Stomach (tissue), 9 donors: Measurements from ENCODE around the gene MRPL28. TPM values are rescaled to one million over a fixed set of nuclear protein-coding genes. Genes with fewer than 3 reads are reported as not detected.

ENCODE experiments used
- DNase-seq, 2 donors: peaks; one replicate each; pipeline versions ENCODE4 v3.0.0 to v3.0.0-alpha.2; 2013 to 2019
- H3K27ac ChIP-seq, 5 donors: fragments of 200-600 bp in 4 of 5; sonication (generic) in 4 of 5; one replicate each; pipeline ENCODE4 v1.5.1; 2013 to 2019; ENCODE audit warnings: mild to moderate bottlenecking in 1 of 5, moderate library complexity in 1 of 5
- H3K27me3 ChIP-seq, 3 donors: fragments of 200-600 bp; sonication (generic); one replicate each; pipeline ENCODE4 v1.5.1; 2017 to 2019; ENCODE audit warnings: mixed run types in 1 of 3
- H3K36me3 ChIP-seq, 4 donors: fragments of 200-600 bp; sonication (generic); 1 replicate in 3 of 4; 2 replicates in 1 of 4; pipeline ENCODE4 v1.5.1; 2016 to 2019
- H3K4me1 ChIP-seq, 4 donors: fragments of 200-600 bp; sonication (generic); one replicate each; pipeline ENCODE4 v1.5.1; 2016 to 2019
- H3K4me3 ChIP-seq, 4 donors: fragments of 200-600 bp; sonication (generic) in 3 of 4; one replicate each; pipeline ENCODE4 v1.5.1; 2016 to 2019; ENCODE audit warnings: mild to moderate bottlenecking in 1 of 4
- H3K9me3 ChIP-seq, 4 donors: fragments of 200-600 bp; sonication (generic); one replicate each; pipeline ENCODE4 v1.5.1; 2016 to 2019
- CTCF ChIP-seq, 7 experiments: fragments of 450-650 bp in 4 of 7; fragments of 200-600 bp in 3 of 7; sonication (generic) in 3 of 7; IDR thresholded peaks; one replicate each; pipeline ENCODE4 v1.5.1; 2016 to 2019; ENCODE audit warnings: antibody characterized with exemption in 7 of 7, control low read depth in 2 of 7, mild to moderate bottlenecking in 1 of 7
- EP300 ChIP-seq: sonication (generic); formaldehyde crosslinking; IDR thresholded peaks from one replicate; pipeline ENCODE4 v1.6.1; 2017; ENCODE audit warnings: antibody characterized with exemption
- POLR2A ChIP-seq, 4 donors: fragments of 450-650 bp; IDR thresholded peaks; one replicate each; pipeline ENCODE4 v1.6.1; 2016; ENCODE audit warnings: antibody characterized with exemption in 4 of 4, control low read depth in 2 of 4, mild to moderate bottlenecking in 1 of 4, moderate library complexity in 1 of 4
- POLR2AphosphoS5 ChIP-seq, 3 donors: sonication (generic); formaldehyde crosslinking; IDR thresholded peaks; one replicate each; pipeline ENCODE4 v1.6.1; 2016; ENCODE audit warnings: antibody characterized with exemption in 3 of 3
- WGBS, 5 donors: extraction: QIAGEN DNeasy Blood & Tissue Kit in 3 of 5; methylation state at CpG; one replicate each; pipeline versions ENCODE4 v1.1.5 to v1.1.7; 2013 to 2018; 5-methylcytosine and 5-hydroxymethylcytosine counted together
- intact Hi-C: fragments of 100-400 bp; cut with DNase I; formaldehyde crosslinking; loops from one replicate; pipeline ENCODE4 v1.15.1; 2023; ENCODE audit warnings: low total_unique reads
- polyA plus RNA-seq, 3 donors: library from polyadenylated mRNA; stranded (reverse); fragments of 200-250 nt; gene quantifications; one replicate each; pipeline ENCODE4 v1.2.3, GENCODE V29; 2013
- total RNA-seq, 5 donors: library from RNA; depleted of rRNA; stranded (reverse); fragments of >200 nt; gene quantifications; one replicate each; pipeline versions ENCODE4 v1.1.0 to v1.2.3, GENCODE V29; 2014 to 2016
- donor health status: healthy with polysubstance abuse.
- donor health status: Bipolar disorder and iron deficiency.
- donor health status: healthy.

Gene MRPL28
- total and polyA plus RNA-seq, 8 donors = 9.9 to 106 (median 56.6) TPM

- Histone ChIP-seq H3K4me3 (no peak overlapping the region), H3K9me3 (no peaks in the 10 kb centered on the region), H3K27ac (peak overlapping the region in 4 of 5 donors; percentile 72 to 90 (median 82)), H3K4me1 (peaks cover 24 to 61% (median 47%) of the 10 kb centered on the region in 4 donors), H3K36me3 (peaks cover 0 to 15% (median 8%) of the 10 kb centered on the region in 4 donors), H3K27me3 (no peaks in the 10 kb centered on the region)
- intact Hi-C loops = no loop called here
- no peak for DNase-seq
- WGBS, 5 donors = 75 to 81% (median 80%) methylated on average over 18 to 24 of the region's 24 CpGs
- TF ChIP-seq POLR2A (IDR thresholded peaks at IDR 0.05) (no peak), CTCF (IDR thresholded peaks at IDR 0.05) (no peak), POLR2AphosphoS5 (IDR thresholded peaks at IDR 0.05) (no peak), EP300 (no peak)
Measured at GRCh38 chr16:398561-399339, 28.4 kb upstream of the MRPL28 start.

- TF ChIP-seq CTCF (IDR thresholded peaks at IDR 0.05) = peak in 5 of 7 experiments; percentile 39 to 59 (median 50)
- TF ChIP-seq POLR2AphosphoS5 (IDR thresholded peaks at IDR 0.05) = no peak
- H3K4me3 ChIP-seq = peak overlapping the region; percentile 62 to 89 (median 76)
- 16 to 36% (median 28%) methylated on average over 11 to 29 of the region's 29 CpGs for WGBS, 5 donors
- H3K27me3 ChIP-seq = no peaks in the 10 kb centered on the region
- peaks cover 0 to 15% (median 8%) of the 10 kb centered on the region in 4 donors for H3K36me3 ChIP-seq
- peak; percentile 82 to 93 for DNase-seq
- peaks cover 24 to 54% (median 46%) of the 10 kb centered on the region in 4 donors for H3K4me1 ChIP-seq
- H3K27ac ChIP-seq = peak overlapping the region; percentile 49 to 90 (median 77)
- H3K9me3 ChIP-seq = no peaks in the 10 kb centered on the region
- intact Hi-C loops = no loop called here
Measured at GRCh38 chr16:397736-398332, 27.5 kb upstream of the MRPL28 start.

- DNase-seq = peak in 1 of 2 donors; percentile 69
- WGBS, 5 donors = 0 to 1% (median 0%) methylated on average over 15 to 73 of the region's 75 CpGs; no CpG with 5 or more reads in 1 of the 5 donors
- intact Hi-C loops = no loop called here
Measured at GRCh38 chr16:397135-397661, 26.9 kb upstream of the MRPL28 start, which contains the start of gene NME4. Gene NME4 (plus strand): TSS chr16:397199. CDS start chr16:397223, 24 bp downstream.

More at GRCh38 chr16:397135-397661, 26.9 kb upstream of the MRPL28 start, which contains the start of gene NME4:
- Histone ChIP-seq H3K4me1 (peaks cover 24 to 48% (median 39%) of the 10 kb centered on the region in 4 donors), H3K27ac (peak within 1 kb of the TSS; percentile 72 to 90 (median 83)), H3K36me3 (peaks cover 0 to 15% (median 8%) of the 10 kb centered on the region in 4 donors), H3K27me3 (no peaks in the 10 kb centered on the region), H3K9me3 (no peaks in the 10 kb centered on the region), H3K4me3 (peak within 1 kb of the TSS; percentile 62 to 89 (median 76))
- TF ChIP-seq POLR2A (IDR thresholded peaks at IDR 0.05) (no peak), EP300 (no peak), CTCF (IDR thresholded peaks at IDR 0.05) (no peak), POLR2AphosphoS5 (IDR thresholded peaks at IDR 0.05) (no peak)
